Astrocyte (in vitro differentiated cells and primary cell): ENCODE data around the gene GLT1D1. TPM values are rescaled to one million over a fixed set of nuclear protein-coding genes. Genes with fewer than 3 reads are reported as not detected.

Source experiments
- DNase-seq: peaks from one replicate; pipeline ENCODE4 v3.0.0-alpha.2; 2010; ENCODE audit warnings: low read depth
- FAIRE-seq: peaks from 2 replicates; lab custom pipeline; 2011; peaks lifted over from hg19 to GRCh38; lab: Jason Lieb, UNC
- H2AFZ ChIP-seq: 2 replicates; pipeline ENCODE4 v1.6.0; 2012; ENCODE audit warnings: low read depth, low read length, inconsistent platforms
- H3K27ac ChIP-seq: 2 replicates; pipeline ENCODE4 v1.5.1; 2011; ENCODE audit warnings: low read depth, low read length, inconsistent platforms
- H3K27me3 ChIP-seq: 2 replicates; pipeline ENCODE4 v1.6.0; 2011; ENCODE audit warnings: low read length, inconsistent platforms; ENCODE audit not compliant: insufficient read depth
- H3K36me3 ChIP-seq: 2 replicates; pipeline ENCODE4 v1.5.1; 2011; ENCODE audit warnings: low read length, inconsistent platforms; ENCODE audit not compliant: insufficient read depth
- H3K4me1 ChIP-seq: 2 replicates; pipeline ENCODE4 v1.5.1; 2011; ENCODE audit warnings: low read length, inconsistent platforms; ENCODE audit not compliant: insufficient read depth
- H3K4me2 ChIP-seq: 2 replicates; pipeline ENCODE4 v1.6.0; 2012; ENCODE audit warnings: low read length, inconsistent platforms
- H3K4me3 ChIP-seq: 2 replicates; pipeline ENCODE4 v1.5.1; 2011; ENCODE audit warnings: low read depth, mild to moderate bottlenecking, low read length, inconsistent platforms; ENCODE audit not compliant: insufficient read depth
- H3K79me2 ChIP-seq: 2 replicates; pipeline ENCODE4 v1.6.0; 2012; ENCODE audit warnings: mild to moderate bottlenecking, low read length, inconsistent platforms; ENCODE audit not compliant: insufficient read depth
- H3K9ac ChIP-seq: 2 replicates; pipeline ENCODE4 v1.6.0; 2012; ENCODE audit warnings: mild to moderate bottlenecking, low read length, inconsistent platforms
- H3K9me3 ChIP-seq: 2 replicates; pipeline ENCODE4 v1.5.1; 2012; ENCODE audit warnings: low read depth, mild to moderate bottlenecking, low read length, inconsistent platforms; ENCODE audit not compliant: insufficient read depth
- H4K20me1 ChIP-seq: 2 replicates; pipeline ENCODE4 v1.6.0; 2012; ENCODE audit warnings: low read length, inconsistent platforms; ENCODE audit not compliant: insufficient read depth
- H3K27ac Mint-ChIP-seq: one replicate; pipeline ENCODE4 v1.8.0; 2021; ENCODE audit warnings: mild to moderate bottlenecking, mixed read lengths; ENCODE audit not compliant: unreplicated experiment
- H3K27me3 Mint-ChIP-seq: one replicate; pipeline ENCODE4 v1.8.0; 2021; ENCODE audit warnings: low read depth, mixed read lengths; ENCODE audit not compliant: unreplicated experiment
- H3K36me3 Mint-ChIP-seq: one replicate; pipeline ENCODE4 v1.8.0; 2021; ENCODE audit warnings: low read depth, mixed read lengths; ENCODE audit not compliant: unreplicated experiment
- H3K4me1 Mint-ChIP-seq: one replicate; pipeline ENCODE4 v1.8.0; 2021; ENCODE audit warnings: low read depth, mixed read lengths; ENCODE audit not compliant: unreplicated experiment
- H3K4me3 Mint-ChIP-seq: one replicate; pipeline ENCODE4 v1.8.0; 2021; ENCODE audit warnings: mild to moderate bottlenecking, moderate library complexity, mixed read lengths; ENCODE audit not compliant: unreplicated experiment
- H3K9me3 Mint-ChIP-seq: one replicate; pipeline ENCODE4 v1.8.0; 2021; ENCODE audit warnings: mild to moderate bottlenecking, mixed read lengths; ENCODE audit not compliant: unreplicated experiment
- CTCF ChIP-seq: IDR thresholded peaks from 2 replicates; pipeline ENCODE4 v1.5.1; 2011; ENCODE audit warnings: low read depth, mild to moderate bottlenecking, inconsistent platforms, low read length, moderate library complexity; ENCODE audit not compliant: insufficient read depth
- EZH2 ChIP-seq: IDR thresholded peaks from 2 replicates; pipeline ENCODE4 v1.6.1; 2012; ENCODE audit warnings: mild to moderate bottlenecking, low read length, inconsistent platforms; ENCODE audit not compliant: insufficient read depth
- total RNA-seq: library from RNA; stranded (reverse); gene quantifications from 2 replicates; pipeline ENCODE4 v1.2.1, GENCODE V29; 2021

GLT1D1 gene
- total RNA-seq, 1 donor from 2014 or later: 0.16 TPM

DNA sequence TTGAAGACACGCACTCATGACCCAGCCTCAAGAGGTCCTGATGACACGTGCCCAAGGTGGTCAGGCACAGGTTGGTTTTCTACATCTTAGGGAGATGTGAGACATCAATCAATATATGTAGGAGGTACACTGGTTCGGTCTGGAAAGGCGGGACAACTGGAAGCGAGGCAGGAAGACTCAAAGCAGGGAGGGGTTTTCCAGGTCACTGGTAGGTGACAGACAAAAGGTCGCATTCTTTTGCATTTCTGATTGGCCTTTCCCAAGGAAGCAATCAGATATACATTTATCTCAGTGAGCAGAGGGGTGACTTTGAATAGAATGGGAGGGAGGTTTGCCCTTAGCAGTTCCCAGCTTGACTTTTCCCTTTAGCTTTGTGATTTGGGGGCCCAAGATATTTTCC lies 38.6 kb downstream of the GLT1D1 start:
- Mint-ChIP-seq H3K27ac (no peak overlapping the region), H3K36me3 (no peaks in the 10 kb centered on the region), H3K4me1 (no peaks in the 10 kb centered on the region), H3K4me3 (no peak overlapping the region), H3K27me3 (no peaks in the 10 kb centered on the region), H3K9me3 (no peaks in the 10 kb centered on the region)
- Histone ChIP-seq H3K36me3 (no peaks in the 10 kb centered on the region), H3K27me3 (no peaks in the 10 kb centered on the region), H3K79me2 (no peaks in the 10 kb centered on the region), H3K4me1 (no peaks in the 10 kb centered on the region), H3K9me3 (no peaks in the 10 kb centered on the region), H3K9ac (no peak overlapping the region), H2AFZ (no peak overlapping the region), H4K20me1 (no peaks in the 10 kb centered on the region), H3K4me2 (no peak overlapping the region), H3K27ac (no peak overlapping the region), H3K4me3 (no peak overlapping the region)
- FAIRE-seq (no peak), DNase-seq (no peak)
- TF ChIP-seq CTCF: no peak
- no peak for TF ChIP-seq EZH2

GRCh38 chr12:128903236-128903635 lies 50.0 kb downstream of the GLT1D1 start:
- no peak overlapping the region for H3K27ac ChIP-seq
- no peak overlapping the region for H3K4me3 Mint-ChIP-seq
- FAIRE-seq: no peak
- H3K9me3 ChIP-seq: peaks cover 3% of the 10 kb centered on the region
- no peak overlapping the region for H3K4me2 ChIP-seq
- H3K4me1 ChIP-seq: no peaks in the 10 kb centered on the region
- H3K27ac Mint-ChIP-seq: no peak overlapping the region
- H3K9me3 Mint-ChIP-seq: peaks cover 8% of the 10 kb centered on the region
- no peaks in the 10 kb centered on the region for H3K36me3 Mint-ChIP-seq
- no peaks in the 10 kb centered on the region for H3K27me3 ChIP-seq
- no peak for DNase-seq
- TF ChIP-seq CTCF (no peak), EZH2 (no peak)
- H3K9ac ChIP-seq: no peak overlapping the region
- no peaks in the 10 kb centered on the region for H3K36me3 ChIP-seq
- no peaks in the 10 kb centered on the region for H3K4me1 Mint-ChIP-seq
- no peak overlapping the region for H3K4me3 ChIP-seq
- H3K27me3 Mint-ChIP-seq: no peaks in the 10 kb centered on the region
- H3K79me2 ChIP-seq: no peaks in the 10 kb centered on the region
- no peaks in the 10 kb centered on the region for H4K20me1 ChIP-seq
- no peak overlapping the region for H2AFZ ChIP-seq

GRCh38 chr12:128905003-128905544 lies 51.8 kb downstream of the GLT1D1 start:
- H3K4me2 ChIP-seq: no peak overlapping the region
- peaks cover 3% of the 10 kb centered on the region for H3K9me3 ChIP-seq
- Mint-ChIP-seq H3K4me1 (no peaks in the 10 kb centered on the region), H3K4me3 (no peak overlapping the region), H3K9me3 (peaks cover 5% of the 10 kb centered on the region), H3K27me3 (no peaks in the 10 kb centered on the region), H3K36me3 (no peaks in the 10 kb centered on the region), H3K27ac (no peak overlapping the region)
- H3K27ac ChIP-seq: no peak overlapping the region
- H3K27me3 ChIP-seq: no peaks in the 10 kb centered on the region
- no peak overlapping the region for H2AFZ ChIP-seq
- DNase-seq (no peak), FAIRE-seq (no peak)
- no peaks in the 10 kb centered on the region for H3K4me1 ChIP-seq
- H3K4me3 ChIP-seq: no peak overlapping the region
- H4K20me1 ChIP-seq: no peaks in the 10 kb centered on the region
- TF ChIP-seq CTCF (no peak), EZH2 (no peak)
- H3K9ac ChIP-seq: no peak overlapping the region
- no peaks in the 10 kb centered on the region for H3K36me3 ChIP-seq
- no peaks in the 10 kb centered on the region for H3K79me2 ChIP-seq
